HT-29 (cell line): ENCODE results near the gene ABCD2. TPM values are rescaled to one million over a fixed set of nuclear protein-coding genes. Genes with fewer than 3 reads are reported as not detected.
"Not testable (repeated sequence)": the region's sequence is repeated elsewhere in the genome, so short reads cannot be mapped to it uniquely, and the experiment has no call there.

Source experiments
- DNase-seq: peaks from one replicate; pipeline ENCODE4 v3.0.0-alpha.2; 2015; ENCODE audit warnings: low spot score
- small RNA-seq: library from RNA; depleted of rRNA; stranded (forward); fragments of <200 nt; gene quantifications from one replicate; pipeline ENCODE3, GENCODE V24; 2014
- total RNA-seq: library from RNA; depleted of rRNA; stranded (reverse); fragments of >200 nt; shearing (Covaris generic); gene quantifications from 2 replicates; pipeline ENCODE4 v1.2.3, GENCODE V29; 2014; rRNA removed

ABCD2 gene
- total RNA-seq, 1 experiment from 2014 or later: not detected

DNA sequence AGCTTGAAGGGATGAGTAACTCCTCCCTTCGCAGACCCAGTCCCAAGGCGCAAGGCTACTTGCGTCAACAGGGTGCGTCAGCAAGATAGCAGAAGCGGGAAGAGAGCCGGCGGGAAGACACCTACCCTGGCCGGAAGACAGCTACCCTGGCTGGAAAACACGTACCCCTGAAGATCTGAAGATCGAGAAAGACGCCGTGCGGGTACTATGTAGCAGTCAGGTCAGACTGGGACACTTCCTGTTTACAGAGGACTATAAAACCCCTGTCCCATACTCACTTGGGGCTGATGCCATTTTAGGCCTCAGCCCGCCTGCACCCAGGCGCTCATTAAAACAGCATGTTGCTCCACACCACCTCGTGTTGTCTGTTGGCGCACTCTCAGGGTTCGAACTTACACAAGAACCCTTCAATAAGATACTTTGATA, 80.9 kb downstream of the ABCD2 start:
- DNase-seq: no peak

DNA sequence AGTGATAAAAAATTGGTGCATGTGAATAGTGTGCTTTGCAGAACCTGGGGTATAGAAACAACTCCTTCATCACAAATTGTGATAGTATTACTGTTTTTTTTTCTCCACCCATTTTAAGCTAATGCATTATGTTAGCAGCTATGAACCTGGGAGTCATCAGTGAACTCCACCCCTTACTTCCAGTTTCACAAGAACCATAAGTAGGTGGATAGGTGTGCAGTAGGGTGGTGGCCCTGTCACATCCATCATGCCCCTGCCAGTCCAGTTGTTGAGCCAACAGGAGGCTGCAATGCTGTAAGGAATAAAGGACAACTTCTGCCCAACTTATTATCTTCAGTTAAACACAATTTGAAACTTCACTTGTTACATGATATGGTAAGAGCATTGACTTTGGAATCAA, 85.7 kb downstream of the ABCD2 start:
- no peak for DNase-seq

DNA sequence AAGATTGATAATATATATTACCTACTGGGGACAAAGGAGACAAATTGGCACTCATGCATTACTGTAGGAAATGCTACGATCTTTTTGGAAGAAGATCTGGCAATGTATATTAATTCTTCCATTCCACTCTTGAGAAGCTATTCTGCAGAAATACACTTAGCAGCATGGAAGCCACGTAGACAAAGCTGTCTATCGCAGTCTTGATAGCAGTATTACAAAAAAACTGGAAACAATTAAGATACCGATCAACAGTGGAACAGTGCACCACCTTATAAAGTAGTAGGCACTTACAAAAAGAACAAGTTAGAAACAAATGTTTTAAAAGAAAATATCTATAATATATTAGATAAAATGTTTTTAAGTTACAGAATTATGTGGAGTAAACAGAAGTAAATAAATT, 87.2 kb downstream of the ABCD2 start:
- DNase-seq: no peak

DNA sequence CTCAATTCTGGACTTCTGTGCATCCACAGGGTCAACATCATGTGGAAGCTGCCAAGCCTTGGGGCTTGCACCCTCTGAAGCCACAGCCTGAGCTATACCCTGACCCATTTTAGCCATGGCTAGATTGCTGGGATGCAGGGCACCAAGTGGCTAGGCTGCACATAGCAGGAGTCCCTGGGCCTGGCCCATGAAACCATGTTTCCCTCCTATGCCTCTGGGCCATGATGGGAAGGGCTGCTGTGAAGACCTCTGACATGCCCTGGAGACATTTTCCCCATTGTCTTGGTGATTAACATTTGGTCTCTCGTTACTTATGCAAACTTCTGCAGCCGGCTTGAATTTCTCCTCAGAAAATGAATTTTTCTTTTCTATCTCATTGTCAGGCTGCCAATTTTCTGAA, 92.6 kb downstream of the ABCD2 start:
- DNase-seq: no peak

DNA sequence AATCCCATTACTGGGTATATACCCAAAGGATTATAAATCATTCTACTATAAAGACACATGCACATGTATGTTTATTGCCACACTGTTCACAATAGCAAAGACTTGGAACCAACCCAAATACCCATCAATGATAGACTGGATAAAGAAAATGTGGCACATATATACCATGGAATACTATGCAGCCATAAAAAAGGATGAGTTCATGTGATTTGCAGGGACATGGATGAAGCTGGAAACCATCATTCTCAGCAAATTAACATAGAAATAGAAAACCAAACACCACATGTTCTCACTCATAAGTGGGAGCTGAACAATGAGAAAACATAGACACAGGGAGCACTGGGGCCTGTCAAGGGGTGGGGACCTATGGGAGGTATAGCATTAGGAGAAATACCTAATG, 97.4 kb downstream of the ABCD2 start:
- DNase-seq: not testable (repeated sequence)

DNA sequence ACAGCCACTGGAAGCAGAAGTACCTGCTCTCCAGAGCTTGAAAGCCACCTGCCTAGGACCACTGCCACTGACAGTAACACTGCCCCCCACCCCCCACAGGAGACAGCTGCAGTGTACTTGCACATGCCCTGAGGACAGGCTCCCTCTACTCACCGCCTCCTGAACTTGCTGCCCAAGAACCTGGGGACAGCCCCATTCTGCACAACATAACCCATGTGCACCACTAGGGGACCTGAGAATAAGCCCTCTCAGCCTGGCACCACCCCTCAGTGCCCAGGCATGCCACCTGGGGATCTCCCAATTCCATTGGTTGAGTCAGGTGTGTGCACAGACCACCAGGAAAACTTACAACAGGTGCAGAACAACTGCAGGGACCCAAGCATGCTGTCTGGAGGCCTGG, 109.6 kb downstream of the ABCD2 start:
- no peak for DNase-seq

DNA sequence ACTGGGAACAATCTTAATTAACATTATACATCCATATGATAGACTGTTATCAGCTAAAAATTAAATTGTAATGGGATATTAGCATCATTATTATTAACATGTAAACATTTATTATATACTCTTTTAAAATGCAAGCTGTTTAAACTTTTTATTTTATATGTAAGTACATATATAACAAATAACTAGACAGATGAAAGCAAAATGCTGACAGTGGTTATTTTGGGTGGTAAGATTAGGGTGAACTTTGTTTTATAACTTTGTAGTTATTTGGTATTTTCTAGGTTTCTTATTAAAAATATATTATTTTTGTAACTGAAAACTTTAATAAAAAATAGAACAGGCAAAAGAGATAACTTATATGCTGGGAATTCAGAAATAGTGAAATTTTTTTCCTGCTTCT, 114.0 kb downstream of the ABCD2 start:
- DNase-seq: no peak

DNA sequence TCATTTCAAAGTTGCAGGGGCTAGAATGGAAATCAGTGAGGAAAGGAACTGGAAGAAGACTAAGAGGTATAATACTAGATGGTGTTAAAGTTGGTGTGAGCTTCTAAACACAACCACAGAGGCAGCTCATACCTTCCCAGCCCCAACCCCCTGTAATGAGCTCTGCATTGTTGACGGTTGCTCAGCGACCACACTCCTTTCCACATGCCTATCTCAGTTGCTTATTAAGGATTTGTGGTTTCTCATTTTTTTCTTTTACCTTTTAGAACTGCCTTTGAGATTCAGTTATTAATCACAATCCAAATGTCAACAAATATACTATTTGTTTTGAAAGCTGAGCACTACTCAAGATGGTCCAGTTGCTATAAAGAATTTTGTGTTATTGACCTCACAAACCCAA, 114.6 kb downstream of the ABCD2 start:
- DNase-seq: no peak

DNA sequence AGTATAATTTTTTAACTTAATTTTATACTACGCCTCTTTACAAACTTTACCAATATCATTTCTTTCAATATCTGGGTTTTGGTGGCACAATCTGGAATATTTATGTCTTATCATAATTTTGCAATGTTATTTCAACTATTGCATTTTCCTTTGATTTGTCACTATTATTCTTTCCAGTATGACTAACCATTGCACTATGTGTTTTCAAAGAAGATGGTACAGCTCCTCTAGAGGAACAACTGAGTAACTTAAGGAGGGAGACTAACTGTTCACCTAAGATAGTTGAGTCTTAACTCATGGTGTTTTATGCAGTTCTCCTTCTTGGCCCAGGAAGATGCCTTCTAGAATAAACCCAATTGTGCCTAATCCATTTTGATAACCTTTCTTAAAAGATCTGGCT, 116.2 kb downstream of the ABCD2 start:
- no peak for DNase-seq

DNA sequence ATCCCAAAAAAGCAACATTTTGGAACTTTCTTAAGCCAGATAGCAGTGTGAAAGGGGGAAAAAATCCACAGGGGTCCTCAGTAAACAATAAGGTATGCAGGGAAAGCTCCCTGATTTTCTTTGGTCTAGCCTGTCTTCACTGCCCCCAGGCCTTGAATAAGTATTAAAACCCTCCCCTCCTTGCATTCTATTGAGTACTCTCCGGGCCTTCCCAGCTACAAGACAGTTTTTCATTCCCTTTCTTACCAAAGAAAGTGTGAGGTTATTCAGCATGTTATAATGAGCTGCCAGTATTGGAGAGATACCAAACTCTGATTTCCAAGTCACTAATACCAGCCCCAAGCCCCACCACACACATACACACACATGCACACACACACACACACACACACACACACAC, 116.9 kb downstream of the ABCD2 start:
- no peak for DNase-seq

Small RNA genes lying within 50 kb of the gene (small RNA-seq; reads per million reads assigned to genes)
- gene AC121334.2: not detected

Other genes with a start within 250 kb of the ABCD2 start
- gene KIF21A, start 176.7 kb downstream of the ABCD2 start, total RNA-seq: 13.4 and 18.2 TPM in 2 replicates